ENCODE measurements around the gene PAK5. TPM values are rescaled to one million over a fixed set of nuclear protein-coding genes. Genes with fewer than 3 reads are reported as not detected.
"Not testable (repeated sequence)": the region's sequence is repeated elsewhere in the genome, so short reads cannot be mapped to it uniquely, and the experiment has no call there.

Gene PAK5
- total RNA-seq, 2 donors from 2014 or later = not detected

DNA sequence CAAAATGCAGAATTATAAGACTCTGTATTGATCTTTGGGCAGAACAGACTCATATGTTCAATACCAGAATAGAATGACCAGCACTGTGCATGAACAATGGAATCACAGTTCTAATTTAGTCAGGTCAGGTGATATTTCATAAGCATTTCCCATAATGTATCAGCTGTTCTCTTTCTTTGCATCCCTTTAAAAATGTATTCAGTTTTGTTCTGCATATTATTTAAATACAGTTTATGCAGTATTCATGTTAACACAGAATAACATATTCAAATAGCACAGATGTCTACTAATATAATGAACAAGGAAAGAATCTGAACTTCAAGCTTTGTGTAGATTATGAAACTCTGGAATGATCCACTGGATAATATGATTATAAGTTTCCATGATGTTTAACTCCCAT lies 196.0 kb downstream of the PAK5 start:
- ATAC-seq (no peak), DNase-seq (no peak)
- Mint-ChIP-seq H3K27me3 (no peaks in the 10 kb centered on the region), H3K36me3 (ENCODE audit: low read depth) (no peaks in the 10 kb centered on the region), H3K4me1 (no peaks in the 10 kb centered on the region), H3K4me3 (no peak overlapping the region), H3K27ac (no peak overlapping the region)
- no peaks in the 10 kb centered on the region for H3K9me3 ChIP-seq (ENCODE audit: control insufficient read depth, low read length, poor library complexity, severe bottlenecking)

GRCh38 chr20:9641499-9642000 lies 197.3 kb downstream of the PAK5 start:
- not testable (repeated sequence) for H3K4me3 Mint-ChIP-seq; H3K27ac Mint-ChIP-seq; H3K4me1 Mint-ChIP-seq; H3K9me3 ChIP-seq (ENCODE audit: control insufficient read depth, low read length, poor library complexity, severe bottlenecking); DNase-seq; H3K27me3 Mint-ChIP-seq; ATAC-seq; H3K36me3 Mint-ChIP-seq (ENCODE audit: low read depth)

GRCh38 chr20:9637889-9638288 lies 201.0 kb downstream of the PAK5 start:
- no peaks in the 10 kb centered on the region for H3K27me3 Mint-ChIP-seq
- H3K9me3 ChIP-seq (ENCODE audit: control insufficient read depth, low read length, poor library complexity, severe bottlenecking) = no peaks in the 10 kb centered on the region
- H3K36me3 Mint-ChIP-seq (ENCODE audit: low read depth) = no peaks in the 10 kb centered on the region
- H3K4me3 Mint-ChIP-seq = no peak overlapping the region
- DNase-seq = no peak
- ATAC-seq = no peak
- no peak overlapping the region for H3K27ac Mint-ChIP-seq
- no peaks in the 10 kb centered on the region for H3K4me1 Mint-ChIP-seq

- no peak for ATAC-seq
- Mint-ChIP-seq H3K27me3 (peaks cover 5% of the 10 kb centered on the region), H3K36me3 (ENCODE audit: low read depth) (no peaks in the 10 kb centered on the region), H3K4me3 (no peak overlapping the region), H3K27ac (no peak overlapping the region), H3K4me1 (no peaks in the 10 kb centered on the region)
- no peak for DNase-seq
- H3K9me3 ChIP-seq (ENCODE audit: control insufficient read depth, low read length, poor library complexity, severe bottlenecking) = no peaks in the 10 kb centered on the region
Observed at GRCh38 chr20:9635750-9636149, 203.1 kb downstream of the PAK5 start.

GRCh38 chr20:9634327-9634726 lies 204.5 kb downstream of the PAK5 start:
- DNase-seq (no peak), ATAC-seq (no peak)
- Mint-ChIP-seq H3K4me1 (peaks cover 3% of the 10 kb centered on the region), H3K27me3 (peaks cover 12% of the 10 kb centered on the region), H3K36me3 (ENCODE audit: low read depth) (no peaks in the 10 kb centered on the region), H3K27ac (no peak overlapping the region), H3K4me3 (no peak overlapping the region)
- no peaks in the 10 kb centered on the region for H3K9me3 ChIP-seq (ENCODE audit: control insufficient read depth, low read length, poor library complexity, severe bottlenecking)

DNA sequence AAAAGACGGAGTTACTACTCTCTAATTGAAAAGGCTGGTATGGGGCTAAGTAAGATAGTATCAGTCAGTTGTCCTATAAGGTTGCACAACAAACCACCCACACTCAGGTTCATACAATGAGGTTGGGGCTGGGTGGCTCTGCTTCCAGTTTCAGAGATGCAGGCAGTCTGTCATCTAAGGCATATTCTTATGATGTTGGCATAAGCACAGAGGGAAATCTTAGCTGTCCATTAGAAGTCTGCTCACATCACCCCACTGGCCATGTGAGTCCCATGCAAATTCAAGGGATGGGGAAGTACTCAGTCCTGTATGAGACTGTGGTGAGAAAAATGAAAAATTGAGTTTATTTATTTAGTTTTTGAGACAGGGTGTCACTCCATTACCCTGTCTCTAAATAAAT lies 205.9 kb downstream of the PAK5 start:
- Mint-ChIP-seq H3K4me3 (no peak overlapping the region), H3K4me1 (peaks cover 3% of the 10 kb centered on the region), H3K36me3 (ENCODE audit: low read depth) (no peaks in the 10 kb centered on the region), H3K27ac (no peak overlapping the region), H3K27me3 (peaks cover 12% of the 10 kb centered on the region)
- ATAC-seq = no peak
- no peak for DNase-seq
- no peaks in the 10 kb centered on the region for H3K9me3 ChIP-seq (ENCODE audit: control insufficient read depth, low read length, poor library complexity, severe bottlenecking)

DNA sequence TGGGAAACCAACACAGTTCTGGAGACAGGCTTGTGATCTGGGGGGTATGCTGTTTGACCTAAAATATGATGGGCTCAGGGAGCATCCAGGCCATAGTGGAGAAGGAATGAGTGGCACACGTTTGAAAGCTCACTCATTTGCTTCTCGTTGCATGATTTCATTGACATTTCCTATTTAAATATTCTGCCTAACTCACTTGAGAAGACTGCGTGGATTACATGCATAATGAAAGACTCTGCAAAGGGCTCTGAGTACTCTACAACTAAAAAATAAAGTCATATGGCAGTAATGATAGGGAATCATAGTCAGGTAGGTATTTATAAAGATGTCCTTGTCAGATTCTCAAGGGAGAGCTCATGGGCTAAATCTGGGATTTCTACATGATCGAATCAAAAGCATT lies 206.6 kb downstream of the PAK5 start:
- Mint-ChIP-seq H3K4me3 (no peak overlapping the region), H3K27me3 (peaks cover 12% of the 10 kb centered on the region), H3K4me1 (peaks cover 3% of the 10 kb centered on the region), H3K27ac (no peak overlapping the region), H3K36me3 (ENCODE audit: low read depth) (no peaks in the 10 kb centered on the region)
- ATAC-seq (no peak), DNase-seq (no peak)
- no peaks in the 10 kb centered on the region for H3K9me3 ChIP-seq (ENCODE audit: control insufficient read depth, low read length, poor library complexity, severe bottlenecking)

- Mint-ChIP-seq H3K36me3 (ENCODE audit: low read depth) (no peaks in the 10 kb centered on the region), H3K4me1 (peaks cover 3% of the 10 kb centered on the region), H3K4me3 (no peak overlapping the region), H3K27ac (no peak overlapping the region), H3K27me3 (peaks cover 12% of the 10 kb centered on the region)
- no peak for DNase-seq
- H3K9me3 ChIP-seq (ENCODE audit: control insufficient read depth, low read length, poor library complexity, severe bottlenecking) = no peaks in the 10 kb centered on the region
- no peak for ATAC-seq
Observed at GRCh38 chr20:9630554-9630953, 208.3 kb downstream of the PAK5 start.

GRCh38 chr20:9629831-9630230 lies 209.0 kb downstream of the PAK5 start:
- ATAC-seq (no peak), DNase-seq (no peak)
- H3K36me3 Mint-ChIP-seq (ENCODE audit: low read depth) = no peaks in the 10 kb centered on the region
- H3K4me3 Mint-ChIP-seq = no peak overlapping the region
- H3K27ac Mint-ChIP-seq = no peak overlapping the region
- peaks cover 3% of the 10 kb centered on the region for H3K4me1 Mint-ChIP-seq
- peaks cover 12% of the 10 kb centered on the region for H3K27me3 Mint-ChIP-seq
- no peaks in the 10 kb centered on the region for H3K9me3 ChIP-seq (ENCODE audit: control insufficient read depth, low read length, poor library complexity, severe bottlenecking)

DNA sequence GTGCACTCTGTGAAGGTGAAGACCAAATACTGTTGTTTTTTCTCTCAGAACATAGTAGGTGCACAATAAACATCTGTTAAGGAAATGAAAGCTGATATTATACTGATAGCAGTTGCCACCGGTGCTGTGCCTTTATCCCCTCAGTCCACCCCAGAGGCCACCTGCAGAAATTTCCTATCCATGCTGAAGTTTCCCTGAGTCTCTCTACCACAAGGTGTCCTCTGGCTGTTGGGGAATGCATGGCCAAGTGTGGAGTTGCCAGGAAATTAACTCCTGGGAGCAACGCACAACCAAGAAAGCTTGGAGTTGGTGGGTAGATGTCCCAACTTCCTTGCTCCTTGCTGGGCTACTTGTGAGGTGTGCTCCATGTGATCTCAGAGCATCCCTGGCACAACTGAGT lies 210.3 kb downstream of the PAK5 start:
- Mint-ChIP-seq H3K27ac (no peak overlapping the region), H3K27me3 (peaks cover 12% of the 10 kb centered on the region), H3K4me1 (peaks cover 3% of the 10 kb centered on the region), H3K36me3 (ENCODE audit: low read depth) (no peaks in the 10 kb centered on the region), H3K4me3 (no peak overlapping the region)
- no peak for DNase-seq
- ATAC-seq = no peak
- no peaks in the 10 kb centered on the region for H3K9me3 ChIP-seq (ENCODE audit: control insufficient read depth, low read length, poor library complexity, severe bottlenecking)

DNA sequence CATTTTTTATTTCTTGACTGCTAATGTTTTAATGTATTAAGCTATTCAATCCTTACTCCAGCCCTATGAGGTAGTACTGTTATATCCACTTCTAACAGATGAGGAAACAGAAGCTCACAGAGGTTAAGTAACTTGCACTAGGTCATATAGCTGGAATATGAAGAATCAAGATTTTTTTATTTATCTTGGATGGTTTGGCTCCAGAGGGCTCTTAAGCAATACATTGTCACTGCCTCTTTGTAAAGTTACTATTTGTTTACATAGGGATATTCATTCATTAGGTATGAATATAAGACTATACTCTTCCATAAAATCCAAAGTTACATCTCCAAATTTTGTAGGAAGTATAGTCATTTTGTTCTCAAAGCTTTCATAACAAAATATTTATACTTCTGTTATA lies 210.7 kb downstream of the PAK5 start:
- no peak for ATAC-seq

GRCh38 chr20:9627219-9627618 lies 211.7 kb downstream of the PAK5 start:
- no peak for ATAC-seq

More for the DNA sequence above, 210.7 kb downstream of the PAK5 start:
- Mint-ChIP-seq H3K36me3 (ENCODE audit: low read depth) (no peaks in the 10 kb centered on the region), H3K4me1 (peaks cover 3% of the 10 kb centered on the region), H3K27ac (no peak overlapping the region), H3K27me3 (peaks cover 12% of the 10 kb centered on the region), H3K4me3 (no peak overlapping the region)
- no peaks in the 10 kb centered on the region for H3K9me3 ChIP-seq (ENCODE audit: control insufficient read depth, low read length, poor library complexity, severe bottlenecking)
- DNase-seq = no peak

DNA sequence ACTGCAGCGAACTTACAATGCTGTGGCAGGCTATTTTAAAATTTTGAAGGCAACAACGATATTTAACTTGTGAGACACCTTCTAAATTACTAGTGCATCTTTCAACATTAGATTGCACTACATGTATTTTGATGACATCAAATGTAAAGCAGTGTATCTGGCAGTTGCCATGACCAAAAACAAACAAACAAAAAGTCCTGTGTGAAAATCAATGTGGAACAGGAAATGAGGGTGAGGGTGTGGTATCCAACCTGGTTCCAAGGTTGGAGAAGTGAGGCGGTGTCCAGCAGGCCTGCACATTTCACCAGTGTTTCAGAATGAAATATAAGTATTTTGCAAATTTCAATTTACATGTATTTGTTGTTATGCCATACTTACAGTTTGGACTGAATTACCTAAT lies 212.5 kb downstream of the PAK5 start:
- H3K9me3 ChIP-seq (ENCODE audit: control insufficient read depth, low read length, poor library complexity, severe bottlenecking) = no peaks in the 10 kb centered on the region
- DNase-seq (no peak), ATAC-seq (no peak)
- Mint-ChIP-seq H3K36me3 (ENCODE audit: low read depth) (no peaks in the 10 kb centered on the region), H3K27me3 (peaks cover 12% of the 10 kb centered on the region), H3K4me3 (no peak overlapping the region), H3K4me1 (peaks cover 5% of the 10 kb centered on the region), H3K27ac (no peak overlapping the region)

More at GRCh38 chr20:9627219-9627618, 211.7 kb downstream of the PAK5 start:
- DNase-seq = no peak
- no peaks in the 10 kb centered on the region for H3K9me3 ChIP-seq (ENCODE audit: control insufficient read depth, low read length, poor library complexity, severe bottlenecking)
- peaks cover 3% of the 10 kb centered on the region for H3K4me1 Mint-ChIP-seq
- no peak overlapping the region for H3K4me3 Mint-ChIP-seq
- H3K27me3 Mint-ChIP-seq = peaks cover 12% of the 10 kb centered on the region
- H3K27ac Mint-ChIP-seq = no peak overlapping the region
- H3K36me3 Mint-ChIP-seq (ENCODE audit: low read depth) = no peaks in the 10 kb centered on the region

DNA sequence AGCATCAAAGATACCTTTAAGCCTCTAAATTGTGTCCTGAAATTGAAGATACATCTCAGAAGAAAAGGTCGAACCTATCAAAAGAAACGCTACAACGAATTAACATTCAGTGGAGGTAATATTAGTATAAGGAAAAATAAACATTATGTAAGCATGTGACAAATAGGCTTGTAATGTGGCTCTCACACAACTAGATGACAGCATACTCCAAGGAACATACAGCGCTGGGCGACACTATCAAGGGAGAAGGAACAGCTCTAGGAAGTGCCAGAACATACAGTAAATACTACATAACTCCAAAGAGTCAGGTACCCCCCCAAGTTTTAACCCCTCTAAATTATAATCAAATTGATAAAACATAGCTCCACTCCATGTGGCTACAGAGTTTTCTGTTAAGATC lies 220.9 kb downstream of the PAK5 start:
- H3K4me3 Mint-ChIP-seq = no peak overlapping the region
- H3K27me3 Mint-ChIP-seq = peaks cover 21% of the 10 kb centered on the region
- no peaks in the 10 kb centered on the region for H3K36me3 Mint-ChIP-seq (ENCODE audit: low read depth)
- no peak for DNase-seq
- no peak overlapping the region for H3K27ac Mint-ChIP-seq
- no peaks in the 10 kb centered on the region for H3K9me3 ChIP-seq (ENCODE audit: control insufficient read depth, low read length, poor library complexity, severe bottlenecking)
- no peak for ATAC-seq
- peaks cover 4% of the 10 kb centered on the region for H3K4me1 Mint-ChIP-seq
